ENCODE data around the gene PLEKHA3.
A peak's percentile ranks its signal among the peaks of the same experiment; 100 is the strongest.
"Not testable (repeated sequence)": the region's sequence is repeated elsewhere in the genome, so short reads cannot be mapped to it uniquely, and the experiment has no call there.

The PLEKHA3 gene

GRCh38 chr2:178480227-178481181 is at the start of gene PLEKHA3:
Gene PLEKHA3, plus strand, starts transcription at chr2:178480457. Its CDS starts 413 bp downstream, at chr2:178480870.
- DNase-seq = peak; percentile 90

GRCh38 chr2:178436662-178437061 is 43.6 kb upstream of the PLEKHA3 start:
- DNase-seq = no peak

- no peak for DNase-seq
Measured at GRCh38 chr2:178441426-178441825, 38.8 kb upstream of the PLEKHA3 start.

- DNase-seq = no peak
Measured at GRCh38 chr2:178448968-178449661, 31.1 kb upstream of the PLEKHA3 start.

- DNase-seq = no peak
Measured at GRCh38 chr2:178449700-178450523, 30.3 kb upstream of the PLEKHA3 start.

- DNase-seq = peak; percentile 80
Measured at GRCh38 chr2:178450524-178450773, 29.8 kb upstream of the PLEKHA3 start.

- DNase-seq = peak; percentile 96
Measured at GRCh38 chr2:178450774-178451525, 29.3 kb upstream of the PLEKHA3 start, which contains the start of the genes PJVK and PRKRA. Gene PJVK, plus strand, starts transcription at chr2:178451378. Its CDS starts 2,032 bp downstream, at chr2:178453410. Gene PRKRA, minus strand, starts transcription at chr2:178451175. Its CDS starts 145 bp downstream, at chr2:178451030.

GRCh38 chr2:178452334-178452733 is 27.9 kb upstream of the PLEKHA3 start:
- peak; percentile 14 for DNase-seq

GRCh38 chr2:178452870-178453269 is 27.4 kb upstream of the PLEKHA3 start:
- DNase-seq = no peak

- DNase-seq = no peak
Measured at GRCh38 chr2:178455947-178456346, 24.3 kb upstream of the PLEKHA3 start.

- no peak for DNase-seq
Measured at GRCh38 chr2:178457390-178457886, 22.8 kb upstream of the PLEKHA3 start.

GRCh38 chr2:178469219-178469849 is 10.9 kb upstream of the PLEKHA3 start:
- no peak for DNase-seq

- DNase-seq = not testable (repeated sequence)
Measured at GRCh38 chr2:178471313-178471712, 8.9 kb upstream of the PLEKHA3 start.

- DNase-seq = no peak
Measured at GRCh38 chr2:178473373-178473772, 6.9 kb upstream of the PLEKHA3 start.

GRCh38 chr2:178473931-178474330 is 6.3 kb upstream of the PLEKHA3 start:
- no peak for DNase-seq

- no peak for DNase-seq
Measured at GRCh38 chr2:178474560-178474959, 5.7 kb upstream of the PLEKHA3 start.

GRCh38 chr2:178476477-178476876 is 3.8 kb upstream of the PLEKHA3 start:
- DNase-seq = no peak

GRCh38 chr2:178477443-178478129 is 2.7 kb upstream of the PLEKHA3 start:
- DNase-seq = peak; percentile 45

GRCh38 chr2:178478130-178478438 is 2.2 kb upstream of the PLEKHA3 start:
- DNase-seq = peak; percentile 69

GRCh38 chr2:178478439-178479274 is 1.6 kb upstream of the PLEKHA3 start, which contains the start of gene FKBP7:
Gene FKBP7, minus strand, starts transcription at chr2:178478600. Its CDS starts 101 bp downstream, at chr2:178478499.
- peak; percentile 86 for DNase-seq
